Fibroblast of lung (primary cell): Measurements from ENCODE around the gene CTSW. TPM values are rescaled to one million over a fixed set of nuclear protein-coding genes. Genes with fewer than 3 reads are reported as not detected.

Experiments
- DNase-seq, 2 donors: peaks; one replicate each; pipeline versions ENCODE4 v3.0.0 to v3.0.0-alpha.2; 2010; ENCODE audit warnings: low read depth in 2 of 2
- H2AFZ ChIP-seq: 2 replicates; pipeline ENCODE4 v1.5.1; 2012; ENCODE audit warnings: low read length, control low read depth, inconsistent platforms
- H3K27ac ChIP-seq: 2 replicates; pipeline ENCODE4 v1.5.1; 2011; ENCODE audit warnings: low read length, control low read depth; ENCODE audit not compliant: insufficient read depth
- H3K27me3 ChIP-seq: 2 replicates; pipeline ENCODE4 v1.5.1; 2011; ENCODE audit warnings: mild to moderate bottlenecking, low read length; ENCODE audit not compliant: control insufficient read depth, insufficient read depth
- H3K36me3 ChIP-seq: 2 replicates; pipeline ENCODE4 v1.5.1; 2011; ENCODE audit warnings: low read length; ENCODE audit not compliant: control insufficient read depth, insufficient read depth
- H3K4me1 ChIP-seq: 2 replicates; pipeline ENCODE4 v1.5.1; 2011; ENCODE audit warnings: low read length; ENCODE audit not compliant: control insufficient read depth, insufficient read depth; ENCODE audit errors: extremely low read depth
- H3K4me2 ChIP-seq: 2 replicates; pipeline ENCODE4 v1.5.1; 2011; ENCODE audit warnings: low read length, control low read depth; ENCODE audit not compliant: insufficient read depth; ENCODE audit errors: extremely low read depth
- H3K4me3 ChIP-seq, 4 experiments: fragments of 200-600 bp in 1 of 4; sonication (generic) in 1 of 4; replicated peaks in 1 of 4; 2 replicates each; pipeline ENCODE4 v1.5.1; 2011 to 2016; ENCODE audit warnings: low read length in 4 of 4, low read depth in 3 of 4, mild to moderate bottlenecking in 3 of 4, control low read depth in 2 of 4, inconsistent platforms in 1 of 4, mixed read lengths in 1 of 4; ENCODE audit not compliant: insufficient read depth in 1 of 4; ENCODE audit errors: control extremely low read depth in 1 of 4
- H3K79me2 ChIP-seq: 2 replicates; pipeline ENCODE4 v1.5.1; 2012; ENCODE audit warnings: mild to moderate bottlenecking, low read length, inconsistent platforms; ENCODE audit not compliant: control insufficient read depth, insufficient read depth
- H3K9ac ChIP-seq: 2 replicates; pipeline ENCODE4 v1.5.1; 2011; ENCODE audit warnings: mild to moderate bottlenecking, low read length, control low read depth; ENCODE audit not compliant: insufficient read depth
- H3K9me3 ChIP-seq: 2 replicates; pipeline ENCODE4 v1.5.1; 2012; ENCODE audit warnings: low read depth, low read length; ENCODE audit not compliant: control insufficient read depth, insufficient read depth
- H4K20me1 ChIP-seq: 2 replicates; pipeline ENCODE4 v1.5.1; 2011; ENCODE audit warnings: low read length; ENCODE audit not compliant: control insufficient read depth, insufficient read depth; ENCODE audit errors: extremely low read depth
- EZH2 ChIP-seq: IDR thresholded peaks from 2 replicates; pipeline ENCODE4 v1.5.1; 2012; ENCODE audit warnings: low read length, control low read depth, mild to moderate bottlenecking; ENCODE audit errors: missing control alignments
- polyA plus RNA-seq, 2 donors: library from polyadenylated mRNA; depleted of rRNA in 1 of 2; stranded (reverse) in 1 of 2; unstranded in 1 of 2; fragments of >200 nt; gene quantifications; 2 replicates each; pipeline ENCODE4 v1.2.1, GENCODE V29; 2011 to 2012; ENCODE audit warnings: missing spikeins in 1 of 2
- total RNA-seq: library from RNA; depleted of rRNA; stranded (reverse); fragments of >200 nt; gene quantifications from 2 replicates; pipeline ENCODE4 v1.2.1, GENCODE V29; 2014
- TF ChIP-seq, protein P1 (sequence below), 2 donors: IDR thresholded peaks in 1 of 2; conservative IDR thresholded peaks in 1 of 2; 1 replicate in 1 of 2; 2 replicates in 1 of 2; pipeline ENCODE4 v1.5.1; 2011 to 2012; ENCODE audit warnings: low read length in 2 of 2, control low read depth in 1 of 2, inconsistent platforms in 1 of 2, low read depth in 1 of 2, mild to moderate bottlenecking in 1 of 2

The CTSW gene
- total and polyA plus RNA-seq, 2 donors (not counting 1 experiment from before 2014, with no cell fraction given), result not detected

DNA sequence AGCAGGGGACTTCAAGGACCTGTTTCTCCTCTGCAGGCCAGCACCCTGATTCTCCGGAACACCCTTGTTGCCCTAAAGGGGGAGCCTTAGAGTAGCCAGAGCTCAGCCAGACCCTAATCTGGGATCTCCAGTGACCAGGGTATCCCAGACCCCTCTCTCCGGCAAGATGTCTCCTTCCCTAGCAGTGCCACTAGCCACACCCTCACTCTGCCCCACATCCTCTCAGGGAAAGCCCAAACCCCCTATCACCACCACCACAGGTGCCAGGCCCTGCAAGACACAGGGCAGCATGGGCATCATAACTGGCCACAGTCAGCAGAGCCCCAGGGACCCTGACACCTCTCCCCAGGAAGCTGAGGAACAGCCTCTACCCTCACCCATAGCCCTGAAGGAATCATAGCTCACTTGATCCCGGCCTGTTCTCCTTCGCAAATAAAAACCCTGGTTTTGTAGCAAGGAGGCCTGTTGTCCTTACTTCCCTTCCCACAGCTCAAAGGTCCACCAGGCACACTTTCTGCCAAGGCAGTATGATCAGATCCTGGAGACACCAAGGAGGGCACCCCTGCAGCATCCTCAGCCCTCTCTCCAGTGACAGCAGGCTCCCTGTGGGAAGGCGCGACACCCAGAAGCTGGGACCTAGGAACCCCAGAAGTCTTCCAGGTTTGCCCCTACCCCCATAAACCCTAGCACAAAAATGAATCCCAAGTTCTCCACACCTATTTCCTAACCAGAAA is 26.2 kb upstream of the CTSW start:
- Histone ChIP-seq H4K20me1 (peaks cover 8% of the 10 kb centered on the region), H3K4me1 (peaks cover 16% of the 10 kb centered on the region), H3K27ac (peak overlapping the region; percentile 32), H3K9me3 (no peaks in the 10 kb centered on the region), H3K27me3 (no peaks in the 10 kb centered on the region), H3K4me3 (no peak overlapping the region), H3K4me2 (no peak overlapping the region), H3K9ac (no peak overlapping the region), H3K79me2 (peaks cover 49% of the 10 kb centered on the region), H3K36me3 (peaks cover 52% of the 10 kb centered on the region), H2AFZ (no peak overlapping the region)
- DNase-seq, result no peak
- TF ChIP-seq, protein P1, sequence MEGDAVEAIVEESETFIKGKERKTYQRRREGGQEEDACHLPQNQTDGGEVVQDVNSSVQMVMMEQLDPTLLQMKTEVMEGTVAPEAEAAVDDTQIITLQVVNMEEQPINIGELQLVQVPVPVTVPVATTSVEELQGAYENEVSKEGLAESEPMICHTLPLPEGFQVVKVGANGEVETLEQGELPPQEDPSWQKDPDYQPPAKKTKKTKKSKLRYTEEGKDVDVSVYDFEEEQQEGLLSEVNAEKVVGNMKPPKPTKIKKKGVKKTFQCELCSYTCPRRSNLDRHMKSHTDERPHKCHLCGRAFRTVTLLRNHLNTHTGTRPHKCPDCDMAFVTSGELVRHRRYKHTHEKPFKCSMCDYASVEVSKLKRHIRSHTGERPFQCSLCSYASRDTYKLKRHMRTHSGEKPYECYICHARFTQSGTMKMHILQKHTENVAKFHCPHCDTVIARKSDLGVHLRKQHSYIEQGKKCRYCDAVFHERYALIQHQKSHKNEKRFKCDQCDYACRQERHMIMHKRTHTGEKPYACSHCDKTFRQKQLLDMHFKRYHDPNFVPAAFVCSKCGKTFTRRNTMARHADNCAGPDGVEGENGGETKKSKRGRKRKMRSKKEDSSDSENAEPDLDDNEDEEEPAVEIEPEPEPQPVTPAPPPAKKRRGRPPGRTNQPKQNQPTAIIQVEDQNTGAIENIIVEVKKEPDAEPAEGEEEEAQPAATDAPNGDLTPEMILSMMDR (conservative IDR thresholded peaks at IDR 0.05 in 1 of 2, IDR thresholded peaks at IDR 0.05 in 1 of 2; ENCODE audit: low read depth in 1 of 2, low read length in 2 of 2), result peak in 1 of 2 donors; percentile 12
- no peak for TF ChIP-seq EZH2

DNA sequence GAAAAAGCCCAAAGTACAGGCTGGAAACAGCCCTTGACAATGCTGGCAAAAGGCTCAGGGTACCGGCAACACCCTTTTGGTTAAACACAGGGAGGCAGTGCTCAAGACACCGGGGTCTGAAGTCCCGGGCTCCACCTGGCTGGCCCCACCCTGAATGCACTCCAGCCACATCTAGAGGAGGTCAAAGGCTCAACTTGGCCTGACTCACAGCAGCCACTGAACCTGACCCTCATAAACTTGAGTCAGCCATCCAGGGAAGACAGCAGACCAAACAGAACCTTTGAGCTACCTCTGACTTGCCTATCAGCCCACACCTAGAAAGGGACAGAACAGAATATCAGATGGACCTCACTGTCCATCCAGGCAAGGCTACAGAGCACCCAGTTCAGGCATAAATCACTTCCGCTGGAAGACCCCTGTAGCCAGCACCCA is 25.5 kb upstream of the CTSW start:
- Histone ChIP-seq H3K4me3 (no peak overlapping the region), H3K4me2 (peak overlapping the region; percentile 25), H3K9me3 (no peaks in the 10 kb centered on the region), H3K79me2 (peaks cover 49% of the 10 kb centered on the region), H3K36me3 (peaks cover 52% of the 10 kb centered on the region), H3K9ac (no peak overlapping the region), H4K20me1 (peaks cover 8% of the 10 kb centered on the region), H3K27ac (peak overlapping the region; percentile 32), H3K4me1 (peaks cover 19% of the 10 kb centered on the region), H2AFZ (no peak overlapping the region), H3K27me3 (no peaks in the 10 kb centered on the region)
- no peak for DNase-seq
- TF ChIP-seq EZH2, result no peak
- TF ChIP-seq, protein P1 (conservative IDR thresholded peaks at IDR 0.05 in 1 of 2, IDR thresholded peaks at IDR 0.05 in 1 of 2; ENCODE audit: low read depth in 1 of 2, low read length in 2 of 2), result no peak

DNA sequence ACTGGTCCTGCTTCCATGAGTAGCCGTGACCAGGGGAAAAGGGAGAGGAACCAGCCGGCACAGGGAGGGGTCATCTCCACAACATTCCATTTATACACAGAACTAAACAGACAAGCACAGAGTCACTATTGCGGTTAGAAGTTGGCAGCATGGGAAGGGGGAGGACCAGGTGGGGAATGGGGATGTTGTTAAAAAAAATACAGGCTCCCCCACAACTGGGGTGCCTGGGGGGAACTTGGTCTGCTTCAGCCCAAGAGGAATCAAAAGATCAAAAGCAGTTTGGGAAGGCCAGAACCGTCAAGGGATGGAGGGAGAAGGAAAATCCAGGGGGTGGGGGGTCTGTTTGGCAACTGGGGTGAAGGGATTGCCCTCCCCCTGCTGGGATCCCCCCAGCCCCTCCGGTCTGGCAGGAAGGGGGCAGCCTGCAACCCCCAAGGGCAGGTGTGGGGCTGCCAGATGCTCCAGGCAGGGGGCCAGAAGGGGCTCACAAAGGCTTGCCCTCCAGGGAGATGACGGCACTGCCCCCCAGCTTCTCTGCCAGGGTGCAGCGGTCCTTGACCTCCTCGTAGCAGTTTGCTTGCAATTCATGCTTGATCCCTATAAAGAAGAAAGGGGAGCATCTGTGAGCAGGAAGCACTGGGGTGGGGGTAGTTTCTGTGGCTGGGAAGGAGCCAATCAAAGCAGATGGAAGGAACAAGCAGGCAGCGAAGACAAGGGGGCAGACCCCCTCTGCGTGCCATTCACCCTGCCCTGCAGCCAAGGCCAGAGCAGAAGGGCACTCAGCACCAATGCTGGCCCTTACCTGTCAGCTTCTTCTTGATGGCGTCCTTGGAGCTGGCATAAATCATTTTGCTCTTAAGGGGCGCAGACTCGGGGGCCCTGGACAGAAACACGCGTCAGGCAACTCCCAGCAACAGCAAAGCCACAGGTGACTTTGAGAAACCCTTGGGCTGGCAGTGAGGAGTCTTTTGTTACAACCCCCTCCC is 24.5 kb upstream of the CTSW start:
- no peak for DNase-seq
- Histone ChIP-seq H3K4me1 (peaks cover 24% of the 10 kb centered on the region), H3K79me2 (peaks cover 49% of the 10 kb centered on the region), H3K27me3 (no peaks in the 10 kb centered on the region), H3K4me3 (peak overlapping the region in 2 of 4 experiments; percentile 96 to 98), H4K20me1 (peaks cover 8% of the 10 kb centered on the region), H3K9me3 (no peaks in the 10 kb centered on the region), H2AFZ (no peak overlapping the region), H3K4me2 (peak overlapping the region; percentile 98), H3K36me3 (peaks cover 52% of the 10 kb centered on the region), H3K27ac (no peak overlapping the region), H3K9ac (no peak overlapping the region)
- TF ChIP-seq EZH2, result no peak
- TF ChIP-seq, protein P1 (conservative IDR thresholded peaks at IDR 0.05 in 1 of 2, IDR thresholded peaks at IDR 0.05 in 1 of 2; ENCODE audit: low read depth in 1 of 2, low read length in 2 of 2), result no peak
